Measurements from ENCODE around the gene SLCO4A1. TPM values are rescaled to one million over a fixed set of nuclear protein-coding genes. Genes with fewer than 3 reads are reported as not detected.

The SLCO4A1 gene
- total and polyA plus RNA-seq, 9 of the 15 experiments (the other 6 are each of a cell fraction or from before 2014, with no cell fraction given) = 1.6 to 21.9 (median 12.8) TPM

GRCh38 chr20:62632575-62633090 is 9.7 kb upstream of the SLCO4A1 start:
- Histone ChIP-seq H3K9me3 (replicated peaks; ENCODE audit: control insufficient read depth, insufficient read depth, low read depth, low read length) (no peaks in the 10 kb centered on the region), H3K4me1 (replicated peaks in 1 of 2; ENCODE audit: control insufficient read depth in 2 of 2, insufficient read depth in 2 of 2, low read length in 2 of 2) (peaks cover 0 to 33% of the 10 kb centered on the region in 2 experiments; a peak in 3 of 5 replicates), H3K79me2 (ENCODE audit: control insufficient read depth, insufficient read depth, low read length) (no peaks in the 10 kb centered on the region), H3K4me3 (no peak overlapping the region), H3K36me3 (ENCODE audit: control insufficient read depth, insufficient read depth, low read length) (no peaks in the 10 kb centered on the region), H3K9ac (ENCODE audit: insufficient read depth in 1 of 2, low read depth in 2 of 2, low read length in 2 of 2) (no peak overlapping the region), H3K27me3 (ENCODE audit: control insufficient read depth in 2 of 2, insufficient read depth in 2 of 2, low read length in 2 of 2) (peaks cover 40 to 83% of the 10 kb centered on the region in 2 experiments), H4K20me1 (replicated peaks; ENCODE audit: control insufficient read depth, insufficient read depth, low read length) (0 out of 2 replicates have a peak, but pooled peaks cover 4% of the 10 kb centered on the region), H2AFZ (ENCODE audit: low read depth, low read length) (no peak overlapping the region), H3K4me2 (ENCODE audit: insufficient read depth, low read length) (no peak overlapping the region), H3K9me1 (ENCODE audit: control insufficient read depth, insufficient read depth, low read length) (no peaks in the 10 kb centered on the region), H3K27ac (ENCODE audit: extremely low read depth, low read depth, low read length) (no peak overlapping the region)
- WGBS (ENCODE audit: insufficient coverage, low coverage, missing lambda C conversion rate) = 0% methylated on average over 7 of the region's 7 CpGs
- FAIRE-seq = no peak
- ChIA-PET POLR2A (no interaction called here), CTCF (ENCODE audit: low intra/inter-chr PET ratio) (no interaction called here)
- intact Hi-C loops (cut with micrococcal nuclease) (no loop called here), in situ Hi-C loops (cut with MboI) (no loop called here)
- no peak for DNase-seq (ENCODE audit: extremely low read depth in 1 of 4, low spot score in 3 of 4)
- no TSS peak for BruUV-seq (replicated peaks)
- no peak for TF ChIP-seq KAT2B (IDR thresholded peaks at IDR 0.05; ENCODE audit: low read depth, low read length)
- TF ChIP-seq ZNF586 (CRISPR knock-in tag; conservative IDR thresholded peaks at IDR 0.05) = no peak
- no peak for TF ChIP-seq RAD51 (IDR thresholded peaks at IDR 0.05; ENCODE audit: borderline replicate concordance, low read depth)
- no peak for TF ChIP-seq HDGF (IDR thresholded peaks at IDR 0.05)
- 0 out of 2 replicates have a peak, but pooled peaks have one; percentile 29 for TF ChIP-seq ZNF316 (IDR thresholded peaks at IDR 0.05)
- TF ChIP-seq NEUROD1 (IDR thresholded peaks at IDR 0.05; ENCODE audit: borderline replicate concordance, low read depth, low read length, partially characterized antibody) = no peak
- ATAC-seq = no peak

Measured in K562 (cell line).